Psoas muscle (tissue), 8 donors: ENCODE data around the gene TENM4. TPM values are rescaled to one million over a fixed set of nuclear protein-coding genes. Genes with fewer than 3 reads are reported as not detected.
A peak's percentile ranks its signal among the peaks of the same experiment; 100 is the strongest.

ENCODE experiments used
- ATAC-seq, 4 donors: fragments of 200-7000 bp; cut with Tn5 transposase; one replicate each; pipeline ENCODE4 v1.9.1; 2020; ENCODE audit warnings: moderate library complexity in 3 of 4, mild to moderate bottlenecking in 2 of 4
- DNase-seq, 2 donors: peaks; one replicate each; pipeline ENCODE4 v3.0.0-alpha.2; 2020
- H3K27ac ChIP-seq: fragments of 200-600 bp; one replicate; pipeline ENCODE4 v1.8.0; 2022
- H3K27me3 ChIP-seq, 3 donors: fragments of 200-600 bp in 1 of 3; one replicate each; pipeline versions ENCODE4 v1.6.1 to v1.8.0; 2013 to 2022; ENCODE audit warnings: low read length in 2 of 3, mild to moderate bottlenecking in 2 of 3, moderate library complexity in 1 of 3; ENCODE audit not compliant: insufficient read depth in 3 of 3
- H3K36me3 ChIP-seq, 2 donors: fragments of 200-600 bp in 1 of 2; one replicate each; pipeline versions ENCODE4 v1.6.1 to v1.8.0; 2013 to 2022; ENCODE audit warnings: low read depth in 1 of 2, mild to moderate bottlenecking in 1 of 2, moderate library complexity in 1 of 2; ENCODE audit not compliant: insufficient read depth in 1 of 2
- H3K4me1 ChIP-seq: fragments of 200-600 bp; one replicate; pipeline ENCODE4 v1.8.0; 2022
- H3K4me3 ChIP-seq: fragments of 200-600 bp; one replicate; pipeline ENCODE4 v1.8.0; 2022; ENCODE audit warnings: mild to moderate bottlenecking
- H3K9me3 ChIP-seq: fragments of 200-600 bp; one replicate; pipeline ENCODE4 v1.8.0; 2022
- WGBS, 3 donors: extraction: QIAGEN DNeasy Blood & Tissue Kit; methylation state at CpG; one replicate each; pipeline versions ENCODE4 v1.1.6 to v1.1.7; 2013; 5-methylcytosine and 5-hydroxymethylcytosine counted together
- intact Hi-C, 2 donors: fragments of 100-400 bp; cut with DNase I; formaldehyde crosslinking; loops; one replicate each; pipeline versions ENCODE4 v1.11.0 to v1.14.2; 2022
- polyA plus RNA-seq, 3 donors: library from polyadenylated mRNA; stranded (reverse); fragments of 200-250 nt; gene quantifications; one replicate each; pipeline ENCODE4 v1.2.3, GENCODE V29; 2013
- total RNA-seq, 4 donors: library from RNA; stranded (reverse); fragmentation: NEBNext Ultra II Directional in 2 of 4; extraction: Animal tissue kit (Norgen Biotek cat#: 25700) in 2 of 4; gene quantifications; one replicate each; pipeline versions ENCODE4 v1.2.1 to v1.2.4, GENCODE V29; 2021 to 2023
- TF ChIP-seq, protein P1 (sequence below): fragments of 200-600 bp; IDR thresholded peaks from one replicate; pipeline ENCODE4 v1.8.0; 2022; ENCODE audit warnings: antibody characterized with exemption
- donor health status: healthy with polysubstance abuse.
- donor health status: DM: no; HTN: no; CAD: no; lungs with moderate emphysema.
- donor health status: Bipolar disorder and iron deficiency.
- donor health status: healthy.
- donor health status: DM: yes; HTN: yes; CAD: no.
- donor health status: DM: no; HTN: no; CAD: no.
- donor health status: DM: no; HTN: no; CAD: no.
- donor health status: DM: yes; HTN: yes; CAD: no.

TENM4 gene
- total and polyA plus RNA-seq, 7 donors, result 0.05 to 1.7 (median 0.48) TPM

DNA sequence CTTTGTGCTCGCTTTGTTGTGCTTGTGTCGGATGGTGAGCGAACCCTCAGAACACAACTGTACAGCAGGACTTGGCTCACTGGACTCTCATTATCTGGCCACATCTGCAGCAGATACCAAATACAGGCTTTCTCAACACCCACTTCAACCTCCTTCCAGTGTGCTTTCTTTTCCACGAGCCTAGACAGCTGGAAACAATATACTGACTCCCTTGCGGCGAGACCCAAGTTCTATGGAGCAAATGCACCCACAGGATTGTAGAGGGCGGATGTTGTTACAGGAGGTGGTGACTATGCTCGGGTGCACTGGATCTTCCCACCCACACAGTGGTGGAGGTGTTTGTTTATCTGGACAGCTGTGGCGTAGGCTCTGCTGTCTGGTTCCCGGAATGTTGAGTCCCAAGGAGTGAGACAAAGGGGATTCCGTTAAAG is 204.3 kb downstream of the TENM4 start:
- DNase-seq (peak in 1 of 2 donors; percentile 20), ATAC-seq (peak in 2 of 4 donors; percentile 16 to 75)
- H3K36me3 ChIP-seq, result no peaks in the 10 kb centered on the region
- no peaks in the 10 kb centered on the region for H3K9me3 ChIP-seq
- WGBS, 3 donors, result 50 to 67% (median 59%) methylated on average over 11 of the region's 11 CpGs
- H3K4me3 ChIP-seq, result no peak overlapping the region
- H3K4me1 ChIP-seq, result no peaks in the 10 kb centered on the region
- H3K27me3 ChIP-seq, result no peaks in the 10 kb centered on the region
- TF ChIP-seq, protein P1, sequence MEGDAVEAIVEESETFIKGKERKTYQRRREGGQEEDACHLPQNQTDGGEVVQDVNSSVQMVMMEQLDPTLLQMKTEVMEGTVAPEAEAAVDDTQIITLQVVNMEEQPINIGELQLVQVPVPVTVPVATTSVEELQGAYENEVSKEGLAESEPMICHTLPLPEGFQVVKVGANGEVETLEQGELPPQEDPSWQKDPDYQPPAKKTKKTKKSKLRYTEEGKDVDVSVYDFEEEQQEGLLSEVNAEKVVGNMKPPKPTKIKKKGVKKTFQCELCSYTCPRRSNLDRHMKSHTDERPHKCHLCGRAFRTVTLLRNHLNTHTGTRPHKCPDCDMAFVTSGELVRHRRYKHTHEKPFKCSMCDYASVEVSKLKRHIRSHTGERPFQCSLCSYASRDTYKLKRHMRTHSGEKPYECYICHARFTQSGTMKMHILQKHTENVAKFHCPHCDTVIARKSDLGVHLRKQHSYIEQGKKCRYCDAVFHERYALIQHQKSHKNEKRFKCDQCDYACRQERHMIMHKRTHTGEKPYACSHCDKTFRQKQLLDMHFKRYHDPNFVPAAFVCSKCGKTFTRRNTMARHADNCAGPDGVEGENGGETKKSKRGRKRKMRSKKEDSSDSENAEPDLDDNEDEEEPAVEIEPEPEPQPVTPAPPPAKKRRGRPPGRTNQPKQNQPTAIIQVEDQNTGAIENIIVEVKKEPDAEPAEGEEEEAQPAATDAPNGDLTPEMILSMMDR, result no peak
- H3K27ac ChIP-seq, result no peak overlapping the region
- intact Hi-C loops, result no loop called here

DNA sequence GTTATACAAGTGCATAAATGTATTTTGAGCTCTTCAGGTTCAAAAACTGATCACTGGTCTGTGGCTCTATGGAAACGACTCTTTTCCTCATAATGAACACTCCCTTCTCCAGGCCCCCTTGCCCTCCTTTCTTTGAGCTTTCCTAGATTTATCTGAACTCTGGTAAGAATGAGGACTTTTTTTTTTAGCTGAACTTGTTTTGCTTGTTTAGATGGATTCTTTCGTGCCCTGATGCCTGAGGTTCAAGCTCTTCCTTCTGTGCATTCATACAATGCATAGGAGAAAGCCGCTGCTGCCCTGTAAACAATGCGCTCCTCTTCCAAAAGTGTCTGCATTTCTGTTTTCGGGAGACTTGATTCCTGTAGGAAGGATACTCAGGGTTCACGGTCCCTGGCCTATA is 205.1 kb downstream of the TENM4 start:
- Histone ChIP-seq H3K36me3 (no peaks in the 10 kb centered on the region), H3K27me3 (no peaks in the 10 kb centered on the region), H3K4me3 (no peak overlapping the region), H3K9me3 (no peaks in the 10 kb centered on the region), H3K27ac (no peak overlapping the region), H3K4me1 (no peaks in the 10 kb centered on the region)
- intact Hi-C loops, result no loop called here
- TF ChIP-seq, protein P1, result no peak
- 88 to 93% (median 90%) methylated on average over 6 of the region's 6 CpGs for WGBS, 3 donors
- ATAC-seq, result no peak
- DNase-seq, result no peak

DNA sequence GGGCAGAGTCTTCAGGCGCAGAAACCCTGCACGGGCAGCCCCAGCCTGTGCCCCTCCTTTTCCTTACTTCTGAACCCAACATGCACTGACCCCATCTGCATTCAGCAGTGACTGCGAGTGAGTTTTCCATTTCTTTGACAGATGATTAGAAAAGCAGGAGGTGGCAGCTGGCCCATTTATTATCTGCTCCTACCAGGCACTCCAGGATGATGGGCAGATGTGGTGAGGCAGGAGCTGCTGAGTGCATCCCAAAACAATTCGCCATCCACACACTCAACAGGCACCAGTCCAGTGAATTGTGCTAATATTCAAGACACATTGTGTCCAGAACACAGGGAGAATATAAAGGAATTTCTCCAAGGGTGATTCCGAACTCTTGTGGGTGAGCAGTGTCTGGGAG is 208.5 kb downstream of the TENM4 start:
- WGBS, 3 donors, result 62 to 78% (median 74%) methylated on average over 5 of the region's 5 CpGs

DNA sequence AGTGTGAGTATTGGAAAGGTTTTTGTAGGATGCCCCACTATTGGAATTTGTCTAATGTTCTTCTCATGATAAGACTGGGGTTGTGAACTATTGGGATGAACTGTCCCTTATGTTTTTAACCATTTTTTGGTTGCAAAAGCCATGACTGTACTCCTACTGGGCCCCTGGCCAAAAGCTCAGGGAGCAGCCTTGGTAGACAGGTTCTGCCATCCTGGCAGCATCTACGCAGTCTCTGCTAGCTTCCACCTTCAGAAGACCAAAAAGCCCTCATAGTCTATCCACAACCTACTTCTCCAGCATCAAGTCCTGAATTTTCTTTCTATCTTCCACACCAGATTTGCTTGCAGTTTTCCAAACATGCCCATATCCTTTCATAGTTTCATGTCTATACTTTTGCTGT is 211.8 kb downstream of the TENM4 start:
- DNase-seq, result no peak
- no peaks in the 10 kb centered on the region for H3K4me1 ChIP-seq
- no peaks in the 10 kb centered on the region for H3K36me3 ChIP-seq
- H3K27ac ChIP-seq, result no peak overlapping the region
- TF ChIP-seq, protein P1, result no peak
- H3K27me3 ChIP-seq, result no peaks in the 10 kb centered on the region
- H3K4me3 ChIP-seq, result no peak overlapping the region
- no peaks in the 10 kb centered on the region for H3K9me3 ChIP-seq
- intact Hi-C loops, result no loop called here
- no peak for ATAC-seq
- WGBS, 3 donors, result 98 to 100% (median 100%) methylated on average over 1 of the region's 1 CpG

More for the DNA sequence above, 208.5 kb downstream of the TENM4 start:
- no peaks in the 10 kb centered on the region for H3K9me3 ChIP-seq
- ATAC-seq, result no peak
- no peak overlapping the region for H3K27ac ChIP-seq
- H3K27me3 ChIP-seq, result no peaks in the 10 kb centered on the region
- H3K4me1 ChIP-seq, result no peaks in the 10 kb centered on the region
- no peak for DNase-seq
- intact Hi-C loops, result no loop called here
- no peak overlapping the region for H3K4me3 ChIP-seq
- H3K36me3 ChIP-seq, result no peaks in the 10 kb centered on the region
- TF ChIP-seq, protein P1, result no peak
